Activated effector memory CD4-positive, alpha-beta T cell treated with anti-CD3 and anti-CD28 coated beads, Interleukin-2, amount 50 U/mL, for 16 hours (primary cell): Measurements from ENCODE around the gene PCDHB9.
"Not testable (repeated sequence)": the region's sequence is repeated elsewhere in the genome, so short reads cannot be mapped to it uniquely, and the experiment has no call there.

Source experiments
- DNase-seq: peaks from one replicate; pipeline ENCODE4 v3.0.0-alpha.2; 2020

PCDHB9 gene

GRCh38 chr5:141186897-141187512 lies at the start of gene PCDHB9:
Gene PCDHB9 (plus strand): TSS chr5:141187161. CDS start chr5:141187319, 158 bp downstream.
- DNase-seq: peak; percentile 77

GRCh38 chr5:141137346-141137745 lies 49.6 kb upstream of the PCDHB9 start:
- not testable (repeated sequence) for DNase-seq

- no peak for DNase-seq
These were observed 37.1 kb upstream of the PCDHB9 start, which contains the start of gene PCDHB6 for GRCh38 chr5:141149812-141150211. Gene PCDHB6 (plus strand): TSS chr5:141150057. CDS start chr5:141150258, 201 bp downstream.

- DNase-seq: no peak
These were observed 36.6 kb upstream of the PCDHB9 start for GRCh38 chr5:141150224-141150992.

GRCh38 chr5:141150993-141151325 lies 36.0 kb upstream of the PCDHB9 start:
- DNase-seq: no peak

GRCh38 chr5:141151632-141152031 lies 35.3 kb upstream of the PCDHB9 start:
- DNase-seq: not testable (repeated sequence)

GRCh38 chr5:141152096-141152495 lies 34.9 kb upstream of the PCDHB9 start:
- not testable (repeated sequence) for DNase-seq

- no peak for DNase-seq
These were observed 31.2 kb upstream of the PCDHB9 start for GRCh38 chr5:141155540-141156374.

- not testable (repeated sequence) for DNase-seq
These were observed 29.6 kb upstream of the PCDHB9 start for GRCh38 chr5:141157356-141157755.

- not testable (repeated sequence) for DNase-seq
These were observed 29.1 kb upstream of the PCDHB9 start for GRCh38 chr5:141157901-141158300.

- no peak for DNase-seq
These were observed 14.4 kb upstream of the PCDHB9 start, which contains the start of gene PCDHB7 for GRCh38 chr5:141172381-141173204. Gene PCDHB7 (plus strand): TSS chr5:141172644. CDS start chr5:141172836, 192 bp downstream.

- not testable (repeated sequence) for DNase-seq
These were observed 12.5 kb upstream of the PCDHB9 start for GRCh38 chr5:141174291-141175104.

GRCh38 chr5:141175933-141176332 lies 11.0 kb upstream of the PCDHB9 start:
- DNase-seq: no peak

- not testable (repeated sequence) for DNase-seq
These were observed 9.3 kb upstream of the PCDHB9 start, which contains the start of gene PCDHB8 for GRCh38 chr5:141177577-141178191. Gene PCDHB8 (plus strand): TSS chr5:141177790. CDS start chr5:141178035, 245 bp downstream.

- not testable (repeated sequence) for DNase-seq
These were observed 7.6 kb upstream of the PCDHB9 start for GRCh38 chr5:141179371-141179770.

GRCh38 chr5:141179876-141180275 lies 7.1 kb upstream of the PCDHB9 start:
- not testable (repeated sequence) for DNase-seq

- DNase-seq: no peak
These were observed 6.6 kb upstream of the PCDHB9 start for GRCh38 chr5:141180313-141180712.

GRCh38 chr5:141182248-141182647 lies 4.7 kb upstream of the PCDHB9 start, which contains the start of gene PCDHB16:
Gene PCDHB16 (plus strand): TSS chr5:141182387. CDS start chr5:141182560, 173 bp downstream.
- no peak for DNase-seq

GRCh38 chr5:141184117-141184855 lies 2.7 kb upstream of the PCDHB9 start:
- not testable (repeated sequence) for DNase-seq

- not testable (repeated sequence) for DNase-seq
These were observed 1.7 kb downstream of the PCDHB9 start for GRCh38 chr5:141188682-141189081.
